BLaER1 (cell line): ENCODE data around the gene TRABD.

ENCODE experiments used
- H3K27ac ChIP-seq: shearing (Covaris generic); formaldehyde crosslinking; 2 replicates; pipeline ENCODE4 v1.8.1; 2022
- H3K27me3 ChIP-seq: shearing (Covaris generic); formaldehyde crosslinking; 2 replicates; pipeline ENCODE4 v1.8.1; 2022
- H3K36me3 ChIP-seq: shearing (Covaris generic); formaldehyde crosslinking; 2 replicates; pipeline ENCODE4 v1.8.1; 2022
- H3K4me1 ChIP-seq: shearing (Covaris generic); formaldehyde crosslinking; 2 replicates; pipeline ENCODE4 v1.8.1; 2022
- H3K4me2 ChIP-seq: shearing (Covaris generic); formaldehyde crosslinking; 2 replicates; pipeline ENCODE4 v1.8.1; 2022
- H3K4me3 ChIP-seq: shearing (Covaris generic); formaldehyde crosslinking; 2 replicates; pipeline ENCODE4 v1.8.1; 2022
- H3K9ac ChIP-seq: shearing (Covaris generic); formaldehyde crosslinking; 2 replicates; pipeline ENCODE4 v1.8.1; 2022
- H3K9me3 ChIP-seq: shearing (Covaris generic); formaldehyde crosslinking; 2 replicates; pipeline ENCODE4 v1.8.1; 2022
- H4K20me1 ChIP-seq: shearing (Covaris generic); formaldehyde crosslinking; 2 replicates; pipeline ENCODE4 v1.8.1; 2022
- Cebpa-rat ChIP-seq: shearing (Covaris generic); IDR thresholded peaks from 2 replicates; pipeline ENCODE4 v1.8.1; 2022

TRABD gene

GRCh38 chr22:50186761-50187523 lies 1.2 kb downstream of the TRABD start:
- no peak for TF ChIP-seq Cebpa-rat
- Histone ChIP-seq H4K20me1 (peaks cover 39% of the 10 kb centered on the region), H3K4me1 (peaks cover 76% of the 10 kb centered on the region), H3K27me3 (peaks cover 21% of the 10 kb centered on the region), H3K4me2 (peak overlapping the region; percentile 98), H3K9ac (peak overlapping the region; percentile 99), H3K27ac (peak overlapping the region; percentile 99), H3K36me3 (peaks cover 7% of the 10 kb centered on the region), H3K4me3 (peak overlapping the region; percentile 99), H3K9me3 (no peaks in the 10 kb centered on the region)

- Histone ChIP-seq H3K4me1 (peaks cover 82% of the 10 kb centered on the region), H4K20me1 (peaks cover 39% of the 10 kb centered on the region)
Observed at GRCh38 chr22:50188356-50188755, 2.6 kb downstream of the TRABD start.

GRCh38 chr22:50189184-50189848 lies 3.6 kb downstream of the TRABD start:
- Histone ChIP-seq H3K36me3 (peaks cover 20% of the 10 kb centered on the region), H3K9ac (peak overlapping the region; percentile 99), H4K20me1 (peaks cover 39% of the 10 kb centered on the region), H3K27me3 (peaks cover 11% of the 10 kb centered on the region), H3K4me2 (peak overlapping the region; percentile 98), H3K4me3 (peak overlapping the region; percentile 99), H3K9me3 (no peaks in the 10 kb centered on the region), H3K4me1 (peaks cover 84% of the 10 kb centered on the region), H3K27ac (peak overlapping the region; percentile 99)
- no peak for TF ChIP-seq Cebpa-rat

More at GRCh38 chr22:50188356-50188755, 2.6 kb downstream of the TRABD start:
- Histone ChIP-seq H3K4me3 (peak overlapping the region; percentile 99), H3K4me2 (peak overlapping the region; percentile 98), H3K27ac (peak overlapping the region; percentile 99), H3K27me3 (peaks cover 21% of the 10 kb centered on the region), H3K9ac (peak overlapping the region; percentile 99), H3K36me3 (peaks cover 10% of the 10 kb centered on the region), H3K9me3 (no peaks in the 10 kb centered on the region)
- no peak for TF ChIP-seq Cebpa-rat

- H3K27me3 ChIP-seq: peaks cover 6% of the 10 kb centered on the region
- peak overlapping the region; percentile 99 for H3K9ac ChIP-seq
- no peak for TF ChIP-seq Cebpa-rat
- peak overlapping the region; percentile 98 for H3K4me2 ChIP-seq
- H3K9me3 ChIP-seq: no peaks in the 10 kb centered on the region
- H4K20me1 ChIP-seq: peaks cover 43% of the 10 kb centered on the region
- peak overlapping the region; percentile 99 for H3K27ac ChIP-seq
- H3K4me1 ChIP-seq: peaks cover 84% of the 10 kb centered on the region
- H3K4me3 ChIP-seq: peak overlapping the region; percentile 99
- peaks cover 25% of the 10 kb centered on the region for H3K36me3 ChIP-seq
Observed at GRCh38 chr22:50189849-50190181, 4.1 kb downstream of the TRABD start.

- Histone ChIP-seq H4K20me1 (peaks cover 48% of the 10 kb centered on the region), H3K4me2 (peak overlapping the region; percentile 98), H3K4me3 (peak overlapping the region; percentile 99), H3K27ac (peak overlapping the region; percentile 99), H3K36me3 (peaks cover 29% of the 10 kb centered on the region), H3K4me1 (peaks cover 84% of the 10 kb centered on the region), H3K9me3 (no peaks in the 10 kb centered on the region), H3K9ac (peak overlapping the region; percentile 99), H3K27me3 (peaks cover under 1% of the 10 kb centered on the region; the same call in 1 of the 2 replicates)
- peak; percentile 61; the same call in 1 of the 2 replicates for TF ChIP-seq Cebpa-rat
Observed at GRCh38 chr22:50190182-50190940, 4.6 kb downstream of the TRABD start.

- Histone ChIP-seq H3K27me3 (no peaks in the 10 kb centered on the region), H3K4me1 (peaks cover 91% of the 10 kb centered on the region), H3K9ac (peak overlapping the region; percentile 99), H3K27ac (peak overlapping the region; percentile 99), H3K4me2 (peak overlapping the region; percentile 98), H3K36me3 (peaks cover 37% of the 10 kb centered on the region), H4K20me1 (peaks cover 56% of the 10 kb centered on the region), H3K4me3 (peak overlapping the region; percentile 55), H3K9me3 (no peaks in the 10 kb centered on the region)
- TF ChIP-seq Cebpa-rat: no peak; the same call in 1 of the 2 replicates
Observed at GRCh38 chr22:50190941-50191741, 5.4 kb downstream of the TRABD start.

GRCh38 chr22:50192436-50193204 lies 6.9 kb downstream of the TRABD start:
- Histone ChIP-seq H3K27ac (peak overlapping the region; percentile 99), H3K9ac (peak overlapping the region; percentile 99)
- no peak for TF ChIP-seq Cebpa-rat

GRCh38 chr22:50193621-50194020 lies 7.9 kb downstream of the TRABD start:
- Histone ChIP-seq H3K36me3 (peaks cover 55% of the 10 kb centered on the region), H3K4me2 (peak overlapping the region; percentile 98), H3K4me1 (peaks cover 98% of the 10 kb centered on the region), H3K9ac (peak overlapping the region; percentile 99), H3K9me3 (no peaks in the 10 kb centered on the region), H3K27me3 (no peaks in the 10 kb centered on the region), H4K20me1 (peaks cover 55% of the 10 kb centered on the region), H3K27ac (peak overlapping the region; percentile 99), H3K4me3 (peak overlapping the region; percentile 57)
- TF ChIP-seq Cebpa-rat: no peak

More at GRCh38 chr22:50192436-50193204, 6.9 kb downstream of the TRABD start:
- Histone ChIP-seq H3K4me2 (peak overlapping the region; percentile 98), H3K4me3 (peak overlapping the region; percentile 57), H4K20me1 (peaks cover 63% of the 10 kb centered on the region), H3K27me3 (no peaks in the 10 kb centered on the region), H3K4me1 (peaks cover 98% of the 10 kb centered on the region), H3K36me3 (peaks cover 52% of the 10 kb centered on the region), H3K9me3 (no peaks in the 10 kb centered on the region)
